HEK293 (cell line): ENCODE measurements around the gene PFDN1.

ENCODE experiments used
- CTCF ChIP-seq: fragments of 450-650 bp; formaldehyde crosslinking; IDR thresholded peaks from 2 replicates; pipeline ENCODE4 v1.5.1; 2016; ENCODE audit warnings: missing biosample characterization, missing genetic modification characterization
- SETDB1 ChIP-seq: IDR thresholded peaks from one replicate; pipeline ENCODE4 v1.6.1; 2017; ENCODE audit warnings: mild to moderate bottlenecking, low read length, moderate library complexity, mixed read lengths; ENCODE audit not compliant: insufficient read length
- TCF7L2 ChIP-seq: IDR thresholded peaks from 2 replicates; pipeline ENCODE4 v1.6.1; 2011; ENCODE audit warnings: low read depth, mild to moderate bottlenecking, inconsistent platforms, low read length, moderate library complexity, borderline replicate concordance
- ZBTB11 ChIP-seq: fragments of 450-650 bp; formaldehyde crosslinking; conservative IDR thresholded peaks from 2 replicates; pipeline ENCODE4 v1.5.1; 2016; ENCODE audit warnings: low read depth, missing biosample characterization, missing genetic modification characterization
- ZBTB7A ChIP-seq: fragments of 450-650 bp; formaldehyde crosslinking; IDR thresholded peaks from 2 replicates; pipeline ENCODE4 v1.5.1; 2016; ENCODE audit warnings: low read depth, missing biosample characterization, missing genetic modification characterization
- ZNF211 ChIP-seq: fragments of 450-650 bp; formaldehyde crosslinking; IDR thresholded peaks from 2 replicates; pipeline ENCODE4 v1.5.1; 2016; ENCODE audit warnings: low read depth, missing biosample characterization, missing genetic modification characterization
- ZNF274 ChIP-seq, 2 experiments: fragments of 200-500 bp in 1 of 2; fragments of 450-650 bp in 1 of 2; sonication (Bioruptor generic) in 1 of 2; formaldehyde crosslinking in 1 of 2; IDR thresholded peaks; 2 replicates each; pipeline versions ENCODE4 v1.5.1 to v1.6.1; 2014 to 2016; ENCODE audit warnings: borderline replicate concordance in 1 of 2, inconsistent platforms in 1 of 2, low read length in 1 of 2, missing biosample characterization in 1 of 2, missing genetic modification characterization in 1 of 2
- ZNF488 ChIP-seq: fragments of 450-650 bp; formaldehyde crosslinking; IDR thresholded peaks from 2 replicates; pipeline ENCODE4 v1.5.1; 2016; ENCODE audit warnings: missing biosample characterization, missing genetic modification characterization
- ZSCAN18 ChIP-seq: fragments of 450-650 bp; formaldehyde crosslinking; IDR thresholded peaks from 2 replicates; pipeline ENCODE4 v1.5.1; 2016; ENCODE audit warnings: missing biosample characterization, missing genetic modification characterization

GRCh38 chr5:140346348-140347221 is 43.7 kb upstream of the PFDN1 start, which contains the start of gene HBEGF:
- peak; percentile 4; the same call in 1 of the 2 replicates for TF ChIP-seq CTCF (tag by site-specific recombination)
- no peak for TF ChIP-seq ZNF211
- TF ChIP-seq SETDB1, result no peak
- no peak for TF ChIP-seq ZNF488 (tag by site-specific recombination)
- TF ChIP-seq ZBTB7A, result no peak; the same call in 1 of the 2 replicates
- TF ChIP-seq ZBTB11 (tag by site-specific recombination), result no peak
- TF ChIP-seq ZSCAN18 (tag by site-specific recombination), result no peak
- no peak for TF ChIP-seq TCF7L2
- no peak for TF ChIP-seq ZNF274 (IDR thresholded peaks at IDR 0.05; ENCODE audit: low read length)
- TF ChIP-seq ZNF274 (tag by site-specific recombination; IDR thresholded peaks at IDR 0.05; ENCODE audit: borderline replicate concordance), result no peak
